ENCODE data around the gene KRTAP10-5. TPM values are rescaled to one million over a fixed set of nuclear protein-coding genes. Genes with fewer than 3 reads are reported as not detected.

The KRTAP10-5 gene
- total RNA-seq, 1 donor from 2014 or later, result not detected

DNA sequence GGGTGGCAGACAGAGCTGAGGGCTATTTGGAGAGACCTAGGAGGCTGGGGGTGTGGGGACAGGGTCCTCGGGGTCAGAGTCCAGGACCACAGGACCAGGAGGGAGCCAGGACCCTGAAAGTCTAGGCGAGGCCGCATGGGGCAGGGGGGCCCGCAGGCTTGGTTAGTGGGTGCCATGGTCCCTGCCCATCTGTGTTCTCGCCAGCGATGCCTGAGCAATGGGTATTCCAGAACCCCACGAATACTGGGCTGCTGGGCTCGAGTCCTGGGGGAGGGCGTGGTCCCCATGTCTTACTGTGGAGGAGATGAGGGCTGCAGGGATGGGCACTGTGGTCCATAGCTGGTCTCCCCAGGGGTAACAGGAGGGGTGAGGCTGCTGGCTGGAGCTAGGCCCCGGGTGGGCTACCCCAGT lies 9.9 kb upstream of the KRTAP10-5 start:
- Mint-ChIP-seq H3K4me1 (peaks cover 17% of the 10 kb centered on the region), H3K27me3 (ENCODE audit: low read depth) (peaks cover 23% of the 10 kb centered on the region), H3K4me3 (no peak overlapping the region), H3K9me3 (no peaks in the 10 kb centered on the region), H3K27ac (ENCODE audit: unreplicated experiment) (peak overlapping the region; percentile 78), H3K36me3 (ENCODE audit: low read depth) (no peaks in the 10 kb centered on the region)
- TF ChIP-seq, protein P1, sequence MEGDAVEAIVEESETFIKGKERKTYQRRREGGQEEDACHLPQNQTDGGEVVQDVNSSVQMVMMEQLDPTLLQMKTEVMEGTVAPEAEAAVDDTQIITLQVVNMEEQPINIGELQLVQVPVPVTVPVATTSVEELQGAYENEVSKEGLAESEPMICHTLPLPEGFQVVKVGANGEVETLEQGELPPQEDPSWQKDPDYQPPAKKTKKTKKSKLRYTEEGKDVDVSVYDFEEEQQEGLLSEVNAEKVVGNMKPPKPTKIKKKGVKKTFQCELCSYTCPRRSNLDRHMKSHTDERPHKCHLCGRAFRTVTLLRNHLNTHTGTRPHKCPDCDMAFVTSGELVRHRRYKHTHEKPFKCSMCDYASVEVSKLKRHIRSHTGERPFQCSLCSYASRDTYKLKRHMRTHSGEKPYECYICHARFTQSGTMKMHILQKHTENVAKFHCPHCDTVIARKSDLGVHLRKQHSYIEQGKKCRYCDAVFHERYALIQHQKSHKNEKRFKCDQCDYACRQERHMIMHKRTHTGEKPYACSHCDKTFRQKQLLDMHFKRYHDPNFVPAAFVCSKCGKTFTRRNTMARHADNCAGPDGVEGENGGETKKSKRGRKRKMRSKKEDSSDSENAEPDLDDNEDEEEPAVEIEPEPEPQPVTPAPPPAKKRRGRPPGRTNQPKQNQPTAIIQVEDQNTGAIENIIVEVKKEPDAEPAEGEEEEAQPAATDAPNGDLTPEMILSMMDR (conservative IDR thresholded peaks at IDR 0.05), result no peak
- DNase-seq (ENCODE audit: low read depth, low spot score), result no peak

DNA sequence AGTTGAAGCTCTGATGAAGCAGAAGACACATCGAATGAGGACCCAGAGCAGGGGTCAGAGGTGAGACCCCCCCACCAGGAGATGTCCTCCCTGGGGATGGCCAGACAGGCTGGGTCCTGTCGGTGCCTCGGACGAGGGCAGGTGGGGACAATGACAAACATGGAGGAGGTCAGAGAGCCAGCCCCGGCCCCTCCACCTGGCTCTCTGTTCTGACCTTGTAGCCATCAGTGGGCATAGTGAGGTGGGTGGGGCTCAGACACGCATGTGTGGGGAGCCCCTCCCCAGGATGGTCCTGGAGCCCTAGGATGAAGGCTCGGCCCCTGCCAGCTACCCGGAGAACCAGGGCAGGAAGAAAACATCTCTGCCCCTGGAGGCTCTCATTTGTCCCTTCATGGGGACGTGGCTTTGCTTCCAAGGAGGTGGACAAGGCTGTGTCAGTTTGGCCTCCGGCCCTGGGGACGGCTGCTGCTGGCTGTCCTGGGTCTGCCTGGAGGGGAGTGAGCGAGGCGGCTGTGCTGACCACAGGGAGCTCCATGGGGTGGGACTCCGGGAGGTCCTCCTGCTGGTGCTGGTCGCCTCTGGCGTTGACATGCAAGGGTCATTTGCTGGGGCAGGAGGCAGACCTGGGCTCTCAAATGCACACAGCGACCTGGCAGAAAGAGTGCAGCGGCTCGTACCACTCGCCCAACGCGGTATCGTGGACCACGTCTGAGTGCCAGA lies 9.3 kb upstream of the KRTAP10-5 start:
- H3K4me3 Mint-ChIP-seq, result no peak overlapping the region
- no peaks in the 10 kb centered on the region for H3K9me3 Mint-ChIP-seq
- no peak for DNase-seq (ENCODE audit: low read depth, low spot score)
- peaks cover 26% of the 10 kb centered on the region for H3K27me3 Mint-ChIP-seq (ENCODE audit: low read depth)
- H3K36me3 Mint-ChIP-seq (ENCODE audit: low read depth), result no peaks in the 10 kb centered on the region
- peak overlapping the region; percentile 78 for H3K27ac Mint-ChIP-seq (ENCODE audit: unreplicated experiment)
- H3K4me1 Mint-ChIP-seq, result peaks cover 18% of the 10 kb centered on the region
- TF ChIP-seq, protein P1 (conservative IDR thresholded peaks at IDR 0.05), result no peak

DNA sequence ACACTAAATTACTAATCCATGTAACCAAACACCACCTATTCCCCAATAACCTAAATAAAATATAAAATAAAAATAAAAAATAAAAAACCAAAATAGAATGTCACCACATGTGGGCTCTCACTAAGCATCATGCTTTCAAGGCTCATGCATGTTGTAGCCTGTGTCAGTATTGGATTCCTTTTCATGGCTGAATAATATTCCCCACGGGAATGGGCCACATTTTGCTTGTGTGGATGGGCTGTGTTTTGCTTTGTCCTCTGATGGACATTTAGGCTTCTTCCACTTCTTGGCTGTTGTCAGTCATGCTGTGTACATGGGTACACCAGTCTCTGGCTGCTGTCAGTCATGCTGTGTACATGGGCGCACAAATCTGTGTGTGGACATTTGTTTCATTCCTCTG lies 8.7 kb upstream of the KRTAP10-5 start:
- peaks cover 14% of the 10 kb centered on the region for H3K4me1 Mint-ChIP-seq
- H3K9me3 Mint-ChIP-seq, result no peaks in the 10 kb centered on the region
- H3K27ac Mint-ChIP-seq (ENCODE audit: unreplicated experiment), result no peak overlapping the region
- H3K27me3 Mint-ChIP-seq (ENCODE audit: low read depth), result peaks cover 30% of the 10 kb centered on the region
- TF ChIP-seq, protein P1 (conservative IDR thresholded peaks at IDR 0.05), result no peak
- DNase-seq (ENCODE audit: low read depth, low spot score), result no peak
- H3K4me3 Mint-ChIP-seq, result no peak overlapping the region
- no peaks in the 10 kb centered on the region for H3K36me3 Mint-ChIP-seq (ENCODE audit: low read depth)

DNA sequence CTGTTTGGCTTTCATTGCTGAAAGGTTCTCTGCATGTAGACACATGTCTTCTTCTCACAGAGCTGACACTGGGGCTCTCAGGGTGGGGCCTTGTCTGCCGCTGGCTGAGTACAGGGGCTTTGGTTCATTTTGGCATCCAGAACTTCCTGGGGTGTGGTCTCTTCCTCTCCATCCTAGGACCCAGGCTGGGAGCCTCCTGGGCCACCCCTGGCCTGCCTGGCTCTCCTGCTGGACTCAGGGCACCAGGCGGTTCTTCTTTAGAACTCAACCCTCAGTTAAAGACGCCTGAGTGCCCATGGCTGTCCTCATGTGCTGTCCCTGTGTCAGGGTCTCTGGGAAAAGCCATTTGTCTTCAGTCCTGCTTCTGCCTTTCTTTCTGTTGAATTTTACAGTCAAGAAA lies 5.5 kb upstream of the KRTAP10-5 start:
- Mint-ChIP-seq H3K4me1 (peaks cover 12% of the 10 kb centered on the region), H3K27me3 (ENCODE audit: low read depth) (peaks cover 44% of the 10 kb centered on the region), H3K9me3 (peaks cover 5% of the 10 kb centered on the region), H3K36me3 (ENCODE audit: low read depth) (peaks cover 9% of the 10 kb centered on the region), H3K4me3 (no peak overlapping the region), H3K27ac (ENCODE audit: unreplicated experiment) (no peak overlapping the region)
- TF ChIP-seq, protein P1 (conservative IDR thresholded peaks at IDR 0.05), result no peak
- DNase-seq (ENCODE audit: low read depth, low spot score), result no peak

DNA sequence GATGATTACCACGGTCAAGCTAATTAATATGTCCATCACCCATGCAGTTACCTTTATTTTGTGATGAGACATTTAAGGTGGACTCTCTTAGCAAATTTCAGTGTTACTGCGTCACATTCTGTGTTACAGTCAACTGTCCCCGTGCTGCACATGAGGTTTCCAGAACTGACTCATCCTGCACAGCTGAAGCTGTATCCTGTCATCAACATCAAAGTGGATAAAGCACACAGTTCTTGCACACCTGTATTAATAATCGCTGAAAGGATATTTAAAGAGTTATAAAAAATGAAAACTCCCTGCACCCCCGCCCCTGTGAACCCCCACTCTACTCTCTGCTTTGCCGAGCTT lies 3.4 kb upstream of the KRTAP10-5 start:
- no peak overlapping the region for H3K27ac Mint-ChIP-seq (ENCODE audit: unreplicated experiment)
- peaks cover 44% of the 10 kb centered on the region for H3K27me3 Mint-ChIP-seq (ENCODE audit: low read depth)
- H3K9me3 Mint-ChIP-seq, result peaks cover 5% of the 10 kb centered on the region
- H3K4me3 Mint-ChIP-seq, result no peak overlapping the region
- TF ChIP-seq, protein P1 (conservative IDR thresholded peaks at IDR 0.05), result no peak
- peaks cover 12% of the 10 kb centered on the region for H3K4me1 Mint-ChIP-seq
- no peak for DNase-seq (ENCODE audit: low read depth, low spot score)
- peaks cover 9% of the 10 kb centered on the region for H3K36me3 Mint-ChIP-seq (ENCODE audit: low read depth)

Measured in neural crest cell (in vitro differentiated cells).